HG03159 (cell line): ENCODE measurements around the gene TMEM132D.

Experiments
- ATAC-seq: cut with Tn5 transposase; IDR thresholded peaks from one replicate; pipeline ENCODE4 v1.9.1; 2021; ENCODE audit warnings: mild to moderate bottlenecking, moderate library complexity; ENCODE audit not compliant: unreplicated experiment

Gene TMEM132D

GRCh38 chr12:129028844-129029243 is 875.0 kb downstream of the TMEM132D start:
- ATAC-seq = no peak

GRCh38 chr12:129025055-129025454 is 878.8 kb downstream of the TMEM132D start:
- no peak for ATAC-seq
